PC-9 (cell line): ENCODE data around the gene GOLT1A. TPM values are rescaled to one million over a fixed set of nuclear protein-coding genes. Genes with fewer than 3 reads are reported as not detected.

Source experiments
- BruUV-seq: library from RNA; stranded (reverse); fragments of 400-500 nt; replicated peaks from 2 replicates; lab custom pipeline; 2021; lab: Mats Ljungman, UMichigan
- CTCF ChIA-PET: fragments of 300-600 bp; sonication (Branson Sonifier 250); formaldehyde crosslinking; loops from one replicate; lab custom pipeline; 2022; ENCODE audit warnings: antibody characterized with exemption; lab: Charles Lee
- POLR2A ChIA-PET: fragments of 300-600 bp; sonication (Branson Sonifier 250); formaldehyde crosslinking; loops from one replicate; lab custom pipeline; 2022; ENCODE audit warnings: antibody characterized with exemption; ENCODE audit not compliant: unreplicated experiment; lab: Charles Lee
- DNase-seq, 2 experiments: peaks; one replicate each; pipeline versions ENCODE4 v3.0.0 to v3.0.0-alpha.2; 2015 to 2022; ENCODE audit warnings: mixed read lengths in 1 of 2
- H2AFZ ChIP-seq: fragments of 200-600 bp; sonication (generic); 2 replicates; pipeline ENCODE4 v1.8.1; 2017; ENCODE audit warnings: antibody characterized with exemption
- H3F3A ChIP-seq: fragments of 200-600 bp; sonication (generic); 2 replicates; pipeline ENCODE4 v1.8.1; 2017; ENCODE audit warnings: antibody characterized with exemption, mild to moderate bottlenecking, low read depth; ENCODE audit not compliant: insufficient read depth
- H3K27ac ChIP-seq: fragments of 200-600 bp; sonication (generic); 2 replicates; pipeline ENCODE4 v1.6.1; 2016; ENCODE audit warnings: mixed run types
- H3K27me3 ChIP-seq: fragments of 200-600 bp; sonication (generic); 2 replicates; pipeline ENCODE4 v1.6.1; 2016; ENCODE audit warnings: low read depth, mixed run types; ENCODE audit not compliant: insufficient read depth
- H3K36me3 ChIP-seq: fragments of 200-600 bp; sonication (generic); 2 replicates; pipeline ENCODE4 v1.6.1; 2016; ENCODE audit warnings: low read depth, mixed run types
- H3K4me1 ChIP-seq: fragments of 200-600 bp; sonication (generic); replicated peaks from 2 replicates; pipeline ENCODE4 v1.6.1; 2016; ENCODE audit warnings: mixed run types; ENCODE audit not compliant: insufficient read depth
- H3K4me2 ChIP-seq: fragments of 200-600 bp; sonication (generic); 2 replicates; pipeline ENCODE4 v1.6.1; 2017; ENCODE audit warnings: mixed run types
- H3K4me3 ChIP-seq: fragments of 200-600 bp; sonication (generic); 2 replicates; pipeline ENCODE4 v1.6.1; 2016; ENCODE audit warnings: mixed run types
- H3K79me2 ChIP-seq: fragments of 200-600 bp; sonication (generic); 2 replicates; pipeline ENCODE4 v1.6.1; 2017; ENCODE audit warnings: low read depth, mixed run types
- H3K9me2 ChIP-seq: fragments of 200-600 bp; sonication (generic); 2 replicates; pipeline ENCODE4 v1.8.1; 2017; ENCODE audit warnings: mild to moderate bottlenecking; ENCODE audit not compliant: insufficient read depth
- H3K9me3 ChIP-seq: fragments of 200-600 bp; sonication (generic); 2 replicates; pipeline ENCODE4 v1.8.1; 2016; ENCODE audit warnings: low read depth; ENCODE audit not compliant: insufficient read depth
- H4K20me1 ChIP-seq: fragments of 200-600 bp; sonication (generic); 2 replicates; pipeline ENCODE4 v1.8.1; 2017; ENCODE audit not compliant: insufficient read depth
- EZH2 ChIP-seq: fragments of 200-600 bp; sonication (generic); IDR thresholded peaks from 2 replicates; pipeline ENCODE4 v1.8.0; 2017; ENCODE audit warnings: antibody characterized with exemption, low read depth
- intact Hi-C: fragments of 100-400 bp; cut with micrococcal nuclease; formaldehyde crosslinking; loops from one replicate; pipeline ENCODE4 v1.10.0; 2022; ENCODE audit not compliant: unreplicated experiment
- total RNA-seq: library from RNA; stranded (reverse); gene quantifications from 2 replicates; pipeline ENCODE4 v1.2.3, GENCODE V29; 2021
- TF ChIP-seq, protein P1 (sequence below): fragments of 200-600 bp; sonication (generic); conservative IDR thresholded peaks from 2 replicates; pipeline ENCODE4 v1.6.1; 2017; ENCODE audit warnings: mixed run types, antibody characterized with exemption, mild to moderate bottlenecking, moderate library complexity

GOLT1A gene
- total RNA-seq, 1 experiment from 2014 or later, result 18.7 TPM

DNA sequence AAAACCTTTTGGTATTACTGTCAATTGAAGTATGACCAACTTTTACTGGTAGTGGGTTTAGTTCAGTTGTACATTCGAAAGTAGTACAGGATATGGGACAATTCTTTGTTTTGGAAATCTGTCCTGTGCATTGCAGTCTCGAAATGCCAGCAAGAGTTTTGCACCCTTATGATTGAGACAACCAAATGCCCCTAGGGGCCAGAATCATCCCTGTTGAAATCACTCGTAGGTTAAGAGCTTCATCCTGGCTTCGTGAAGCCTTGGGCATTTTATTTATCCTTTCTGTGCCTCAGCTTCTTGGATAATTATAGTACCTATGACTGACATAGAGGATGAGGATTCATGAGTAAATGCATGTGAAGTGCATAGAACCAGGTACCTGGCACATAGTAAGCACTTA, 2.4 kb upstream of the GOLT1A start:
- no TSS peak for BruUV-seq

DNA sequence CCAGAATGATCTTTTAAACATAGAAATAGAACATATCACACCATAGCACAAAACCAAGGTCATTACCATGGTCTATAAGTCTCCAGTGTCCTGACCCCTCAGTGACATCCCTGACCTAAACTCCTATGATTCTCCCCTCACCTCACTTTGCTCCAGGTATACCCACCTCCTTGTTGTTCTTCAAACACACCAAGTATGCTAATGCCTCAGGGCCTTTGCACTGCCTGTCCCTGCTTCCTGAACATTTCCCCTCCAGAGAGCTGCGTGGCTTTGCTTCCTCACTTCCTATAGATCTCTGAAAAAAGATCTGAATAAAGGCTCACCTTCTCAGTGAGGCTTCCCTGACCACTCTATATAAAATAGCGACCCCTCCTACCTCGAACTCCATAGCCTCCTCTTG, 1.1 kb downstream of the GOLT1A start:
- CTCF ChIA-PET, result no interaction called here
- peak overlapping the region; percentile 81 for H3K4me2 ChIP-seq

More for the DNA sequence above, 2.4 kb upstream of the GOLT1A start:
- Histone ChIP-seq H3K9me3 (no peaks in the 10 kb centered on the region), H3K4me2 (no peak overlapping the region), H3F3A (peaks cover 39% of the 10 kb centered on the region; the same call in 1 of the 2 replicates), H3K79me2 (peaks cover 19% of the 10 kb centered on the region), H3K36me3 (peaks cover 6% of the 10 kb centered on the region; the same call in 1 of the 2 replicates), H4K20me1 (no peaks in the 10 kb centered on the region), H3K27me3 (no peaks in the 10 kb centered on the region), H3K4me3 (no peak overlapping the region), H2AFZ (no peak overlapping the region), H3K9me2 (no peaks in the 10 kb centered on the region), H3K27ac (no peak overlapping the region), H3K4me1 (peaks cover 17% of the 10 kb centered on the region)
- no peak for DNase-seq
- CTCF ChIA-PET, result no interaction called here
- POLR2A ChIA-PET, result interaction anchor here (0.7 kb wide), 1 partner anchor 80 kb away, joined by 6 read pairs; no protein-coding TSS in a partner anchor
- TF ChIP-seq, protein P1, sequence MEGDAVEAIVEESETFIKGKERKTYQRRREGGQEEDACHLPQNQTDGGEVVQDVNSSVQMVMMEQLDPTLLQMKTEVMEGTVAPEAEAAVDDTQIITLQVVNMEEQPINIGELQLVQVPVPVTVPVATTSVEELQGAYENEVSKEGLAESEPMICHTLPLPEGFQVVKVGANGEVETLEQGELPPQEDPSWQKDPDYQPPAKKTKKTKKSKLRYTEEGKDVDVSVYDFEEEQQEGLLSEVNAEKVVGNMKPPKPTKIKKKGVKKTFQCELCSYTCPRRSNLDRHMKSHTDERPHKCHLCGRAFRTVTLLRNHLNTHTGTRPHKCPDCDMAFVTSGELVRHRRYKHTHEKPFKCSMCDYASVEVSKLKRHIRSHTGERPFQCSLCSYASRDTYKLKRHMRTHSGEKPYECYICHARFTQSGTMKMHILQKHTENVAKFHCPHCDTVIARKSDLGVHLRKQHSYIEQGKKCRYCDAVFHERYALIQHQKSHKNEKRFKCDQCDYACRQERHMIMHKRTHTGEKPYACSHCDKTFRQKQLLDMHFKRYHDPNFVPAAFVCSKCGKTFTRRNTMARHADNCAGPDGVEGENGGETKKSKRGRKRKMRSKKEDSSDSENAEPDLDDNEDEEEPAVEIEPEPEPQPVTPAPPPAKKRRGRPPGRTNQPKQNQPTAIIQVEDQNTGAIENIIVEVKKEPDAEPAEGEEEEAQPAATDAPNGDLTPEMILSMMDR, result no peak
- TF ChIP-seq EZH2, result no peak
- intact Hi-C loops, result no loop called here

DNA sequence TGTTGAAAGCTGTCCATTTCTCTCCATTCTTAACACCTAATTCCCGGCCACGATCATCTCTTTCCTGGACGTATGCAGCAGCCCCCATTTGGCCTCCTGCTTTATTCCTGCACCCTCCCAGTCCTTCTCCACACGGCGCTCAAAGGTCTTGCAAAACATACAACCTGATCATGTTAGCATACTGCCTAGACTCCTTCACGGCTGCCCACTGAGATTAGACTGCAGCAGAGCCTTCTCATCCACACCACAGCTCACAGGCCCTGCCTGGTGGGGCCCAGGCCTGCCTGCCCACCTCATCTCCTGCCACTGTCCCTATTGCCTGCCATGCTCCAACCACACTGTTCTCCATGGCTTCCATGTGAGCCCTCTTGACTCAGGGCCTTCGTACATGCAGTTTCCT, 2.7 kb downstream of the GOLT1A start:
- no peak for TF ChIP-seq EZH2
- TF ChIP-seq, protein P1, result no peak
- ChIA-PET POLR2A (no interaction called here), CTCF (interaction anchor here (1.2 kb wide), 1 partner anchor 153 kb away, joined by 12 read pairs; no protein-coding TSS in a partner anchor)
- Histone ChIP-seq H3K9me2 (no peaks in the 10 kb centered on the region), H3K4me1 (peaks cover 31% of the 10 kb centered on the region), H3K9me3 (no peaks in the 10 kb centered on the region), H3K27me3 (no peaks in the 10 kb centered on the region), H3K4me2 (no peak overlapping the region), H3K4me3 (no peak overlapping the region), H3K79me2 (peaks cover 29% of the 10 kb centered on the region), H2AFZ (no peak overlapping the region), H3F3A (peaks cover 20% of the 10 kb centered on the region; the same call in 1 of the 2 replicates), H3K27ac (no peak overlapping the region), H4K20me1 (no peaks in the 10 kb centered on the region), H3K36me3 (no peaks in the 10 kb centered on the region)
- no TSS peak for BruUV-seq
- no peak for DNase-seq
- intact Hi-C loops, result loop anchor here (5.0 kb wide), 2 partner anchors 76 to 349 kb away; partner anchors contain the start of gene SNRPE

More for the DNA sequence above, 1.1 kb downstream of the GOLT1A start:
- H2AFZ ChIP-seq, result no peak overlapping the region
- no peaks in the 10 kb centered on the region for H3K36me3 ChIP-seq
- H3F3A ChIP-seq, result peaks cover 22% of the 10 kb centered on the region; the same call in 1 of the 2 replicates
- H3K4me3 ChIP-seq, result peak overlapping the region; percentile 58; the same call in 1 of the 2 replicates
- peaks cover 19% of the 10 kb centered on the region for H3K4me1 ChIP-seq
- POLR2A ChIA-PET, result no interaction called here
- no peaks in the 10 kb centered on the region for H3K9me2 ChIP-seq
- no peak overlapping the region for H3K27ac ChIP-seq
- H3K79me2 ChIP-seq, result peaks cover 21% of the 10 kb centered on the region
- no peak for DNase-seq
- BruUV-seq, result no TSS peak
- no peaks in the 10 kb centered on the region for H4K20me1 ChIP-seq
- no peaks in the 10 kb centered on the region for H3K27me3 ChIP-seq
- intact Hi-C loops, result loop anchor here (5.0 kb wide), 2 partner anchors 75 to 350 kb away; partner anchors contain the start of gene SNRPE
- H3K9me3 ChIP-seq, result no peaks in the 10 kb centered on the region
- TF ChIP-seq, protein P1, result no peak
- no peak for TF ChIP-seq EZH2
